ENCODE results near the gene NAA80. TPM values are rescaled to one million over a fixed set of nuclear protein-coding genes. Genes with fewer than 3 reads are reported as not detected.
A peak's percentile ranks its signal among the peaks of the same experiment; 100 is the strongest.

Gene NAA80
- total RNA-seq, 1 donor = 8.4 TPM

DNA sequence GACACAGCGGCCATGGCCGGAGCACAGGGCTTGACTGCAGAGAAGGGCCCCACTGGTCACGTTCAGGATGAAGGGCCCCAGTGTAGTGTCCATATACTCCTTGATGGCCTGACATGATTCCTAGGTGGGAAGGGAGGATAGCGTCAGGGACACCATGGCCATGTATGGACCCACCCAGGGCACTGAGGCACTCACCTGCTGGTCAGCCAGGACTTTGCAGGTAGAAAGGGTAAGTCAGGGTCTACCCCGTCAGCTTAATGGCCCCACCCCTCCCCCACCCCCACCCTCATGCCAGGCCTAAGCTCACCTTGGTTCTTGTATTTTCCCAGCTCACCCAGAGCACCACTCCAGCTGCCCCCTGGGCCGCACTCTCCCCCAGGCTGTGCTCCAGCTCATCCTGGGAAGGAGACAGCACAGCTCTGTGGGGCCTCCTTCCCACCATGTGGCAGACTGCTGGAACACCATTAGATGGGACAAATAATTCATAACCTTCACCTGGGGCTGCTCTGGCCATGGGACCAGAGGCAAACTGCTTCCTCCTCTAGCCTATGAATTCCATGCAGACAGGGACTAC, 1.6 kb upstream of the NAA80 start:
- TF ChIP-seq, protein P1, sequence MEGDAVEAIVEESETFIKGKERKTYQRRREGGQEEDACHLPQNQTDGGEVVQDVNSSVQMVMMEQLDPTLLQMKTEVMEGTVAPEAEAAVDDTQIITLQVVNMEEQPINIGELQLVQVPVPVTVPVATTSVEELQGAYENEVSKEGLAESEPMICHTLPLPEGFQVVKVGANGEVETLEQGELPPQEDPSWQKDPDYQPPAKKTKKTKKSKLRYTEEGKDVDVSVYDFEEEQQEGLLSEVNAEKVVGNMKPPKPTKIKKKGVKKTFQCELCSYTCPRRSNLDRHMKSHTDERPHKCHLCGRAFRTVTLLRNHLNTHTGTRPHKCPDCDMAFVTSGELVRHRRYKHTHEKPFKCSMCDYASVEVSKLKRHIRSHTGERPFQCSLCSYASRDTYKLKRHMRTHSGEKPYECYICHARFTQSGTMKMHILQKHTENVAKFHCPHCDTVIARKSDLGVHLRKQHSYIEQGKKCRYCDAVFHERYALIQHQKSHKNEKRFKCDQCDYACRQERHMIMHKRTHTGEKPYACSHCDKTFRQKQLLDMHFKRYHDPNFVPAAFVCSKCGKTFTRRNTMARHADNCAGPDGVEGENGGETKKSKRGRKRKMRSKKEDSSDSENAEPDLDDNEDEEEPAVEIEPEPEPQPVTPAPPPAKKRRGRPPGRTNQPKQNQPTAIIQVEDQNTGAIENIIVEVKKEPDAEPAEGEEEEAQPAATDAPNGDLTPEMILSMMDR (IDR thresholded peaks at IDR 0.05; ENCODE audit: insufficient read depth, low read length) = no peak
- no peak overlapping the region for H3K4me3 ChIP-seq (ENCODE audit: low read depth, low read length)
- no peak for DNase-seq (ENCODE audit: low read depth)

DNA sequence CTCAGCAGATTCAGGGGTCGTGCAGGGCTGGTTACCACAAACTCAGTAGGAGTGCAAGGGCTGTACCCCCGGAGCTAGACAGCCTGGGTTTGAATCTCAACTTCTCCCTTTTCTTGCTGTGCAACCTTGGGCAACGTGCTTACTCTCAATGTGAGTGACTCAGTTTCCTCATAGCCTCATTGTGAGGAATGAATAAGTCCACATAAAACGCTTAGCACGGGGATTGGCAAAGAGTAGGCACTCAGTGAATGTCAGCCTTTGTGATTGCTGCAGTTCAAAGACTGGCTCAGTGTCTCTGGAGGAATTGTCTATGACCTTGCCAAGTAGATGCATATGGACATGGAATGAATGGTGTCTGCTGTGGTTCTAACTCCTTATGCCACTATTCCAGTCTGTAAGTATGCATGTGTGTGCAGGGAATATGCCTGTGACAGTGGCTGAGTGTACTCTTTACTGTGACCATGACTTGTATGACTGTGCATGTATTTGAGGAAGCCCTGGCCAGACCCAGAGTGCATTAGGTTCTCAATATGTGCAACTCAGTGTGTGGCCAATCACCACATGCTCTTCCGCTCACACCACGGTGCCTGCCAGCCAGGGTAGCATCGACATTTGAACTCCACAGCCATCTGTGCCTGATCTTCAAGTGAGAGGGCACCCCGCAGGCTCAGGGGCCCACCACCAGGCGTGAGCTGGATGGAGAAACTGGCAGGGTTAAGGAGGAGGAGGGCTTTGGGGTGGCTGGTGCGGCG, 900 bp upstream of the NAA80 start:
- peak overlapping the region; percentile 64 for H3K4me3 ChIP-seq (ENCODE audit: low read depth, low read length)
- peak; percentile 63 for DNase-seq (ENCODE audit: low read depth)
- TF ChIP-seq, protein P1 (IDR thresholded peaks at IDR 0.05; ENCODE audit: insufficient read depth, low read length) = no peak

DNA sequence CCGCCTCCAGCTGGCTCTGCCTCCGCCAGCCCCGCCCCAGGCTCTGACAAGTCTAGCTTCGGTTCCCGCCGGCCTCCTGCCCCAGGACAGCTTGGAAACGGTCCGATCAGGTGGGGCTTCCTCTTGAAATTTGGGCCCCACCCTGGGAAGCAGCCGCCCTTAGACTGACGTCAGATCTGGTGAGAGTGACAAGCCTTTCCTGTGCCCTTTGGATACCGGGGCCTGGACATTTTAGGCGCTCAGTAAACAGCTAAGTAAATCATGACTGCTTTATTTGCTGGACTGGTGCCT, 378 bp upstream of the NAA80 start:
- H3K4me3 ChIP-seq (ENCODE audit: low read depth, low read length) = peak overlapping the region; percentile 64
- DNase-seq (ENCODE audit: low read depth) = no peak
- TF ChIP-seq, protein P1 (IDR thresholded peaks at IDR 0.05; ENCODE audit: insufficient read depth, low read length) = no peak

DNA sequence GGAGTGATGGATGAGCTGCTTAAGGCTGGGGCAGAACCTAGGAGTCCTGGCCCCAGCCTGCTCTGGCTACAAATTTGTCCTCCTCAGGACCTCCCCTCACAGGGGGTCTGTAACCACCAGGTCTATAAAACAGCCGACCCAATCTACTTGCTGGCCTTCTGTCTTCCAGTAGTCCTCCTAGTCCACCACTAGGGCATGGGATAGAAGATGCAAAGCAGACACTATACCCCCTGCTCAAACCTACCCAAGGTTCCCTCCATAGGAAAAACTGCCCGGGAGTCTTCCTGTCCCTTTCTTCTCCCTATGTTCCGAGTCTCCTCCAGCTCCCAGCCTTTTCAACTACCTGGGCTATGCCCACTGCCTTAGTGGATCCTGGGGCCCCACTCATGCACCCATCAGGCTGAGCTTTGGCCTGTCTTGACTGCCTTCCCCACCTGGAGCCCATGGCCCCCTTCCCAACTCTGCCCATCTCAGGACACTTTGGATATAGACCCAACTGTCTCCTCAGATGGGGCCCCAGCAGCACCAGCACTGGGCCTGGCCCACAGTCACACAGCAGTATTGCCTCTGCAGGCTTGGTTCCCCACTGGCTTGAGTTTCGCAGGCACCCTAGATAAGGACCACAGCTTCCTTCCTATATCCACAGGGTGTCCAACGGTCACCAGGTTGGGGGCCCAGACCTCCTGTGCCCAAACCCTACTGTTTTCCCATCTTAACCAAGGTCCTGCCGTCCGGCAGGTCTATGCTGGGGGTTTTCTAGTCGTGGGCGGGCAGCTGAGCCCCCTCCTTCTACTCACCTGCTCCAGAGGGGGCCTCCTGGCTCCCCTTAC, 1.1 kb downstream of the NAA80 start:
- H3K4me3 ChIP-seq (ENCODE audit: low read depth, low read length) = peak overlapping the region; percentile 94
- TF ChIP-seq, protein P1 (IDR thresholded peaks at IDR 0.05; ENCODE audit: insufficient read depth, low read length) = peak; percentile 34
- DNase-seq (ENCODE audit: low read depth) = no peak

DNA sequence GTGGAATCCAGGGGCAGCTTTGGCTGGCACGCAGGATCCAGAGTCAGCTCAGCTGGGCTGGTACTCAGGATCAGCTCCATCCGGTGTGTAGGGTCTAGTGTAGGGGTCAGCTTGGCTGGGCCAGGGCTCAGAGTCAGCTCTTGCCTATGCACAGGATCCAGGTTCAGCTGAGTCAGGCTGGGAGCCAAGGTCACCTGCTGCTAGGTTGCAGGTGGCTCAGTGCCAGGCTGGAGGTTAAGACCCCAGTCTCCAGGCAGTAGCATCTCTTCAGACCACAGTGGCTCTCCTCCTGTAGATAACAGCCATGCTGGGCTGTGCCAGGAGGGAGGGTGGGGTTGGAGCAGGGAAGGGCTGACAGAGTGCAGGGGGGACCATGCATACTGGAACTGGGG, 1.8 kb downstream of the NAA80 start:
- TF ChIP-seq, protein P1 (IDR thresholded peaks at IDR 0.05; ENCODE audit: insufficient read depth, low read length) = no peak

DNA sequence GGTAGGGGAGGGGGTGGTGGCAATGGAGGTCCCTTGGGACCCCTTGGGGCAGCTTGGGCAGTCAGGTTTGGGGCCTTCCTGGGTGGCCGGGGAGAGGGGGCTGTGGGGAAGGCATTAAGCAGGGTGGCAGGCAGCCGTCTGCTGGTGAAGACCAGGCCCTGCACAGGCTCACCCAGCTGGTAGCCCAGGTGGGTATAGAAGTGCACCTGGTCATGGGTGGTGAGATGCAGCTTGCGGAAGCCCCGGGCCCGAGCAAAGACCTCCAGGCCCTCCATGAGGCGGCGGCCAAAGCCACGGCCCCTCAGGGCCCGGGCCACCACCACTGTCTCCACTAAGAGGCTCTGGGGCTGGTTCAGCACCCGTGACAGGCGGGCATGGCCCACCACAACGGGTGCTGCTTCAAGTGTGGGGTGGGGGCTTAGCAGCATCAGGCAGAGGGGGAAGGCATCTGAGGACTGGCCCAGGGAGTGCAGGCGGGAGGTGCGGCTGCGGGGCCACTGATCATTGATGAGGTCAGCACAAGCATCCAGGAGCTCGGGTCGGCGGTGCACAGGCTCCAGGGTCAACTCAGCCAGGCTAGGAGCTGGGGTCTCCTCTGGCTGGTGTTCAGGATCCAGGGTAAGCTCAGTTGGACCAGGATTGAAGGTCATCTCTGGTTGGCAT, 2.4 kb downstream of the NAA80 start:
- no peak for DNase-seq (ENCODE audit: low read depth)
- H3K4me3 ChIP-seq (ENCODE audit: low read depth, low read length) = no peak overlapping the region
- TF ChIP-seq, protein P1 (IDR thresholded peaks at IDR 0.05; ENCODE audit: insufficient read depth, low read length) = no peak

More for the DNA sequence above, 1.8 kb downstream of the NAA80 start:
- no peak overlapping the region for H3K4me3 ChIP-seq (ENCODE audit: low read depth, low read length)
- DNase-seq (ENCODE audit: low read depth) = no peak
